Neural cell (in vitro differentiated cells): Measurements from ENCODE around the gene FAM43B. TPM values are rescaled to one million over a fixed set of nuclear protein-coding genes. Genes with fewer than 3 reads are reported as not detected.

Experiments used
- H2AFZ ChIP-seq: fragments of 200-600, 300-800 bp; sonication (generic), shearing (Covaris generic); 2 replicates; pipeline ENCODE4 v1.6.0; 2014; ENCODE audit warnings: low read depth, mild to moderate bottlenecking, antibody characterized with exemption, low read length, moderate library complexity
- H3F3A ChIP-seq: fragments of 200-600 bp; shearing (Covaris generic); 2 replicates; pipeline ENCODE4 v1.6.1; 2016; ENCODE audit warnings: mild to moderate bottlenecking, moderate library complexity, mixed read lengths, antibody characterized with exemption, low read length; ENCODE audit not compliant: insufficient read depth, poor library complexity, severe bottlenecking
- H3K27ac ChIP-seq: fragments of 200-600, 300-800 bp; sonication (generic), shearing (Covaris generic); 2 replicates; pipeline ENCODE4 v1.5.1; 2014; ENCODE audit warnings: mild to moderate bottlenecking, low read length, moderate library complexity
- H3K27me3 ChIP-seq: fragments of 300-800, 200-600 bp; sonication (generic), shearing (Covaris generic); 2 replicates; pipeline ENCODE4 v1.6.0; 2014; ENCODE audit warnings: mild to moderate bottlenecking, low read depth, low read length, moderate library complexity; ENCODE audit not compliant: insufficient read depth
- H3K36me3 ChIP-seq: fragments of 300-800, 200-600 bp; sonication (generic), shearing (Covaris generic); 2 replicates; pipeline ENCODE4 v1.5.1; 2014; ENCODE audit warnings: mild to moderate bottlenecking, antibody characterized with exemption, low read length, moderate library complexity; ENCODE audit not compliant: insufficient read depth
- H3K4me2 ChIP-seq: fragments of 300-800, 200-600 bp; sonication (generic), shearing (Covaris generic); 2 replicates; pipeline ENCODE4 v1.6.0; 2014; ENCODE audit warnings: mild to moderate bottlenecking, low read length
- H3K4me3 ChIP-seq: fragments of 300-800, 200-600 bp; sonication (generic), shearing (Covaris generic); 2 replicates; pipeline ENCODE4 v1.5.1; 2014; ENCODE audit warnings: mild to moderate bottlenecking, low read length, moderate library complexity
- H3K79me2 ChIP-seq: fragments of 200-600 bp; shearing (Covaris generic); replicated peaks from 2 replicates; pipeline ENCODE4 v1.6.0; 2014; ENCODE audit warnings: mild to moderate bottlenecking, low read length, moderate library complexity; ENCODE audit not compliant: insufficient read depth
- H3K9ac ChIP-seq: fragments of 300-800, 200-600 bp; sonication (generic), shearing (Covaris generic); 2 replicates; pipeline ENCODE4 v1.6.1; 2016; ENCODE audit warnings: mild to moderate bottlenecking, low read length, mixed read lengths
- H3K9me2 ChIP-seq: fragments of 200-600 bp; shearing (Covaris generic); 2 replicates; pipeline ENCODE4 v1.6.1; 2016; ENCODE audit warnings: mild to moderate bottlenecking, low read length, mixed read lengths; ENCODE audit not compliant: insufficient read depth
- H3K9me3 ChIP-seq: fragments of 200-600, 300-800 bp; sonication (generic), shearing (Covaris generic); 2 replicates; pipeline ENCODE4 v1.6.1; 2016; ENCODE audit warnings: mild to moderate bottlenecking, mixed run types, low read length, moderate library complexity, mixed read lengths
- H4K20me1 ChIP-seq: fragments of 200-600 bp; shearing (Covaris generic); 2 replicates; pipeline ENCODE4 v1.6.1; 2016; ENCODE audit warnings: mild to moderate bottlenecking, mixed run types; ENCODE audit not compliant: insufficient read depth
- EP300 ChIP-seq: fragments of 450-650 bp; conservative IDR thresholded peaks from 2 replicates; pipeline ENCODE4 v1.6.1; 2014; ENCODE audit warnings: antibody characterized with exemption, mild to moderate bottlenecking, moderate library complexity; ENCODE audit not compliant: poor library complexity, severe bottlenecking
- EZH2 ChIP-seq: fragments of 200-600, 300-800 bp; shearing (Covaris generic), sonication (generic); IDR thresholded peaks from 2 replicates; pipeline ENCODE4 v1.6.1; 2014; ENCODE audit warnings: antibody characterized with exemption, low read length, borderline replicate concordance, mild to moderate bottlenecking; ENCODE audit not compliant: insufficient read depth, poor library complexity, severe bottlenecking
- MXI1 ChIP-seq: fragments of 450-650 bp; conservative IDR thresholded peaks from 2 replicates; pipeline ENCODE4 v1.6.1; 2014; ENCODE audit warnings: antibody characterized with exemption, mild to moderate bottlenecking; ENCODE audit not compliant: poor library complexity, severe bottlenecking
- POLR2AphosphoS5 ChIP-seq: IDR thresholded peaks from 2 replicates; pipeline ENCODE4 v1.6.1; 2012
- RAD21 ChIP-seq: fragments of 450-650 bp; conservative IDR thresholded peaks from 2 replicates; pipeline ENCODE4 v1.6.1; 2014; ENCODE audit warnings: antibody characterized with exemption, mild to moderate bottlenecking, moderate library complexity
- REST ChIP-seq: IDR thresholded peaks from 2 replicates; pipeline ENCODE4 v1.6.1; 2012; ENCODE audit warnings: borderline replicate concordance
- SMC3 ChIP-seq: fragments of 450-650 bp; conservative IDR thresholded peaks from 2 replicates; pipeline ENCODE4 v1.6.1; 2014; ENCODE audit warnings: antibody characterized with exemption, mild to moderate bottlenecking, moderate library complexity; ENCODE audit not compliant: poor library complexity
- TAF1 ChIP-seq: IDR thresholded peaks from 2 replicates; pipeline ENCODE4 v1.6.1; 2012; ENCODE audit warnings: low read depth
- polyA plus RNA-seq: library from polyadenylated mRNA; depleted of rRNA; stranded (reverse); fragments of >200 nt; gene quantifications from 2 replicates; pipeline ENCODE4 v1.2.3, GENCODE V29; 2014
- TF ChIP-seq, protein P1 (sequence below): fragments of 450-650 bp; IDR thresholded peaks from 2 replicates; pipeline ENCODE4 v1.5.1; 2014; ENCODE audit warnings: antibody characterized with exemption, mild to moderate bottlenecking, moderate library complexity; ENCODE audit not compliant: poor library complexity, severe bottlenecking

FAM43B gene
- polyA plus RNA-seq, 1 donor from 2014 or later, result 1.3 TPM

DNA sequence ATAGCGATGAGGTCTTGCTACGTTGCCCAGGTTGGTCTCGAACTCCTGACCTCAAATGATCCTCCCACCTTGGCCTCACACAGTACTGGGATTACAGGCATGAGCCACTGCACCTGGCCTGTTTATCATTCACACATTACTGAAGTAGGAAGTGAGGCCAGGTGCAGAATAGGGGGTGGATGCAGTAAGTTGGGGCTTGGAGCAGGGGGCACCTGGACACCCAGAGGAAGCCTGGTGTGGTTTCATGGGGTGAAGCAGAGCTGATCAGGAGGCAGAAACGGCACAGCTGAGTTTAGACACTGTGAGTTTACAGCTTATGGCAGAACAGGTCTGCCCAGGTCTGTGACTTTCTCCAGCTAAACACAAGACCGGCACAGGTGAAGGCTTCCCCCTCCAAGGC is 41.4 kb downstream of the FAM43B start:
- H3K4me3 ChIP-seq, result no peak overlapping the region
- no peaks in the 10 kb centered on the region for H3K9me3 ChIP-seq
- no peaks in the 10 kb centered on the region for H3F3A ChIP-seq
- H3K9ac ChIP-seq, result no peak overlapping the region
- TF ChIP-seq RAD21 (no peak), POLR2AphosphoS5 (no peak), EZH2 (no peak), REST (no peak), SMC3 (no peak), EP300 (no peak), MXI1 (no peak), TAF1 (no peak)
- TF ChIP-seq, protein P1, sequence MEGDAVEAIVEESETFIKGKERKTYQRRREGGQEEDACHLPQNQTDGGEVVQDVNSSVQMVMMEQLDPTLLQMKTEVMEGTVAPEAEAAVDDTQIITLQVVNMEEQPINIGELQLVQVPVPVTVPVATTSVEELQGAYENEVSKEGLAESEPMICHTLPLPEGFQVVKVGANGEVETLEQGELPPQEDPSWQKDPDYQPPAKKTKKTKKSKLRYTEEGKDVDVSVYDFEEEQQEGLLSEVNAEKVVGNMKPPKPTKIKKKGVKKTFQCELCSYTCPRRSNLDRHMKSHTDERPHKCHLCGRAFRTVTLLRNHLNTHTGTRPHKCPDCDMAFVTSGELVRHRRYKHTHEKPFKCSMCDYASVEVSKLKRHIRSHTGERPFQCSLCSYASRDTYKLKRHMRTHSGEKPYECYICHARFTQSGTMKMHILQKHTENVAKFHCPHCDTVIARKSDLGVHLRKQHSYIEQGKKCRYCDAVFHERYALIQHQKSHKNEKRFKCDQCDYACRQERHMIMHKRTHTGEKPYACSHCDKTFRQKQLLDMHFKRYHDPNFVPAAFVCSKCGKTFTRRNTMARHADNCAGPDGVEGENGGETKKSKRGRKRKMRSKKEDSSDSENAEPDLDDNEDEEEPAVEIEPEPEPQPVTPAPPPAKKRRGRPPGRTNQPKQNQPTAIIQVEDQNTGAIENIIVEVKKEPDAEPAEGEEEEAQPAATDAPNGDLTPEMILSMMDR, result no peak
- H3K27ac ChIP-seq, result no peak overlapping the region
- H3K36me3 ChIP-seq, result no peaks in the 10 kb centered on the region
- H2AFZ ChIP-seq, result no peak overlapping the region
- no peak overlapping the region for H3K4me2 ChIP-seq
- no peaks in the 10 kb centered on the region for H4K20me1 ChIP-seq
- no peaks in the 10 kb centered on the region for H3K27me3 ChIP-seq
- H3K9me2 ChIP-seq, result no peaks in the 10 kb centered on the region
- no peaks in the 10 kb centered on the region for H3K79me2 ChIP-seq

DNA sequence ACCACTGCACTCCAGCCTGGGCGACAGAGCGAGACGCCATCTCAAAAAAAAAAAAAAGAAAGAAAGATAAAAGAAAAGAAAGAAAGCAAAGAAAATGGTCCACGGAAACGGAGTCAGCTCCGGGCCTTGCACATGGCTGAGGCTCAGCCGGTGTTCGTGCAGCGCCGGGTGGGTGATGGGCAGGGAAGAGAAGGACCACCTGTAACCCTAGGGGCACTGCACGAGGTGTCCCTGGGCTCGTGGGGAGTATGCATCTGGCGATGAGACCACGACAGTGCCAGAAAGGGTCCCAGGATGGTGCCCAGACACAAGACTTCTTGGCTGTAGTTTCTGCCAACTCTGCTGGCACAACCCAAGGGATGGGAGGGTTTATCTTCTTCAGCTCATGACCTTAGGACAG is 42.4 kb downstream of the FAM43B start:
- no peak overlapping the region for H3K27ac ChIP-seq
- no peaks in the 10 kb centered on the region for H4K20me1 ChIP-seq
- no peaks in the 10 kb centered on the region for H3K9me3 ChIP-seq
- H3F3A ChIP-seq, result no peaks in the 10 kb centered on the region
- no peak overlapping the region for H2AFZ ChIP-seq
- H3K9ac ChIP-seq, result no peak overlapping the region
- no peak overlapping the region for H3K4me2 ChIP-seq
- no peaks in the 10 kb centered on the region for H3K79me2 ChIP-seq
- H3K27me3 ChIP-seq, result no peaks in the 10 kb centered on the region
- TF ChIP-seq POLR2AphosphoS5, result no peak
- H3K36me3 ChIP-seq, result no peaks in the 10 kb centered on the region
- no peak overlapping the region for H3K4me3 ChIP-seq
- no peaks in the 10 kb centered on the region for H3K9me2 ChIP-seq

DNA sequence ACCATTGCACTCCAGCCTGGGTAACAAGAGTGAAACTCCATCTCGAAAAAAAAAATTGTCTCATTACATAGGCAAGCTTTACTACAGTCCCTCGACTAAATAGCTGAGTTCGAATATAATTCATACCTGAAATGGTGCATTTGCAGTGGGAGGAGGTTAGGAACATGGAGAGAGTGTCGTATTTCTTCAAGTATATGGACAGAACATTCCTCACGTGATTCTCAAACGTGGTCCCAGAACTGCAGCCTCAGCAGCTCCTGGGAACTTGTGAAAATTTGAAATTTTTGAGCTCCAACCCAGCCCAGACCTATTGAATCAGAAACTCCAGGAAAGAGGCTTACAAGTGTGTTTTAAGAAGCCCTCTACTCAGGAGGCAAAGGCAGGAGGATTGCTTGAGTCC is 43.7 kb downstream of the FAM43B start:
- Histone ChIP-seq H3K9me2 (no peaks in the 10 kb centered on the region), H2AFZ (no peak overlapping the region)

More for the DNA sequence above, 43.7 kb downstream of the FAM43B start:
- TF ChIP-seq EP300 (no peak), POLR2AphosphoS5 (no peak)
- Histone ChIP-seq H3K4me3 (no peak overlapping the region), H3K9me3 (no peaks in the 10 kb centered on the region), H3F3A (no peaks in the 10 kb centered on the region), H3K36me3 (no peaks in the 10 kb centered on the region), H3K4me2 (no peak overlapping the region), H3K27ac (no peak overlapping the region), H3K79me2 (no peaks in the 10 kb centered on the region), H3K9ac (no peak overlapping the region), H4K20me1 (no peaks in the 10 kb centered on the region), H3K27me3 (no peaks in the 10 kb centered on the region)
